ENCODE measurements around the gene PLCH2.

The PLCH2 gene

DNA sequence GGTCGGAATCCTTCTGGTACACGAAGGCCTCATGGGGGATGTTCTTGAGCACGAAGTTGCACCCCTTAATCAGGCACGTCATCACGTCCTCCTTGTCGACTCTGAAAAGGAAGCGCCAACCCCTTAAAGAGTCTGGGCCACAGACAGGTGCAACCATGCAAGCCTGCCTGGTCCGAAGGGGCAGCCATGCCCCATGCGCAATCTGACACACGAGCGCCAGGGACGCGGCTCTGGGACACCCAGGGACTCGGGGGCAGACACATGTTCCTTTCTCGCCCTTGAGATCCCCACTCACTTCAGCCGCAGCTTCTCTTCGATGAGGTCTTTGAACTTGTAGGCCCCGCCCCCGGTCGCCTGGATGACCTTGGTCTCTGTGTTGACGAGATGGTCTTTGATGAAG is 44.7 kb downstream of the PLCH2 start:
- TF ChIP-seq GATA3 (IDR thresholded peaks at IDR 0.05; ENCODE audit: low read depth, low read length), result no peak
- TF ChIP-seq GATA2 (IDR thresholded peaks at IDR 0.05; ENCODE audit: low read depth, low read length), result no peak

- TF ChIP-seq GATA2 (IDR thresholded peaks at IDR 0.05; ENCODE audit: low read depth, low read length), result no peak
- no peak for TF ChIP-seq GATA3 (IDR thresholded peaks at IDR 0.05; ENCODE audit: low read depth, low read length)
Measured at GRCh38 chr1:2522230-2522629, 46.1 kb downstream of the PLCH2 start.

- TF ChIP-seq GATA2 (IDR thresholded peaks at IDR 0.05; ENCODE audit: low read depth, low read length) (no peak), GATA3 (IDR thresholded peaks at IDR 0.05; ENCODE audit: low read depth, low read length) (no peak)
Measured at GRCh38 chr1:2523191-2523890, 47.3 kb downstream of the PLCH2 start.

GRCh38 chr1:2523891-2524609 is 48.0 kb downstream of the PLCH2 start:
- TF ChIP-seq GATA3 (IDR thresholded peaks at IDR 0.05; ENCODE audit: low read depth, low read length), result no peak
- no peak for TF ChIP-seq GATA2 (IDR thresholded peaks at IDR 0.05; ENCODE audit: low read depth, low read length)

DNA sequence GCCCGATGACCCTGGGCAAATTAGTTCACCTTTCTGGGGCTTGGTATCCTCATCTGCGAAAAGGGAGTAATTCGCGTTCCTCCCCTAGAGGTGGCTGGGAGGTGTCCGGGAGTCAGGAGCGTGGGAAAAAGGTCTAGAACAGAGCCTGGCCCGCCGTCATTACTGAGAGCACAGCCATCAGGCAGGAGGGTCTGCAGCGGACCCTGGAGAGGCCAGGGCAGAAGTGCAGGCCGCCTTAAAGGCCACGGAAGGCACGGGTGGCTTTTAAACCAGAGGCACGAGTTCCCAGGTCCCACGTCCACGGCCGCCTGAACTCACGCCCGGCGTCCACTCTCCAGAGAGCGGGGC is 49.5 kb downstream of the PLCH2 start:
- TF ChIP-seq GATA3 (IDR thresholded peaks at IDR 0.05; ENCODE audit: low read depth, low read length), result no peak
- TF ChIP-seq GATA2 (IDR thresholded peaks at IDR 0.05; ENCODE audit: low read depth, low read length), result no peak

DNA sequence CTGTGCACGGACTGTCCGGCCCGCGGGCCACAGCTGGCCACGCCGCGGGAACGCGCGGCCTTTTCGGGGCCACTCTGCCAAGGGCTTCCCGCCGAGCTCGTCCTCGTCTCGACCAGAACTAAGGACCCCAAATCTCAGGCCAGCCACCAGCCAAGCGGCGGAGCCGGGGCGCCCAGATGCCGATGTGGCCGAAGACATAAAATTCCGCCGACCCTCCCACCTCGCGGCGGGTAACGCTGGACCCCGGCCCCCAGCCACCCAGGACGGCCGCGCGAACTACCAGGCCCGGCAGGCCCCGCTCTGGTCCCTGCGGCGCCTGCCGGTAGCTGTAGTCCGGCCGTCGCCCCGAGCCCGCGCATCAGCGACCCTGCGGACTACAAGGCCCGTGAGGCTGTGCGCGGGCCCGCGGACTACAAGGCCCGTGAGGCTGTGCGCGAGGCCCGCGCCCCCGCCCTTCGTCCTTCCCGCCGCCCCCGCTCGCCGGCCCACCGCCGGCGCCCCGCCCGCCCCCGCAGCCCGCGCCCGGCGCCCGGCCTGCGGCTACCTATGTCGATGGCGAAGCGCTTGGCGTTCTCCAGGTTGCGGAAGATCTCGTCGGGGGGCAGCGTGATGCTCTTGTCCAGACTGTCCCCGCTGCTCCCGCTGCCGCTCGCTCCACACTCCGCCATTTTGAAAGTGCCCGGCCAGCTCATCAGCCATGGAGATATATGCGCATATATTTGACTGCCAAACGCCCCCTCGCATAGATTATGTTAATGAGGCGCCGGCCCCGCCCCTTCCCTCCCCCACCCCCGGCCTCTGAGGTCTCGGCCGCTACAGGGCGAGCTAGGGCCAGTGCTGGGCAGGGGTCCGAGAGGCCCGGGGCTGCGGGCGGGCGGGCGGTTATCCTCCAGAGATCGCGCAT is 50.1 kb downstream of the PLCH2 start, which contains the start of gene PANK4:
PANK4 (minus strand) TSS at position 677 of the 904 bp plus-strand sequence; CDS start at position 668, 9 bp downstream.
- TF ChIP-seq GATA2 (IDR thresholded peaks at IDR 0.05; ENCODE audit: low read depth, low read length) (no peak), GATA3 (IDR thresholded peaks at IDR 0.05; ENCODE audit: low read depth, low read length) (no peak)

DNA sequence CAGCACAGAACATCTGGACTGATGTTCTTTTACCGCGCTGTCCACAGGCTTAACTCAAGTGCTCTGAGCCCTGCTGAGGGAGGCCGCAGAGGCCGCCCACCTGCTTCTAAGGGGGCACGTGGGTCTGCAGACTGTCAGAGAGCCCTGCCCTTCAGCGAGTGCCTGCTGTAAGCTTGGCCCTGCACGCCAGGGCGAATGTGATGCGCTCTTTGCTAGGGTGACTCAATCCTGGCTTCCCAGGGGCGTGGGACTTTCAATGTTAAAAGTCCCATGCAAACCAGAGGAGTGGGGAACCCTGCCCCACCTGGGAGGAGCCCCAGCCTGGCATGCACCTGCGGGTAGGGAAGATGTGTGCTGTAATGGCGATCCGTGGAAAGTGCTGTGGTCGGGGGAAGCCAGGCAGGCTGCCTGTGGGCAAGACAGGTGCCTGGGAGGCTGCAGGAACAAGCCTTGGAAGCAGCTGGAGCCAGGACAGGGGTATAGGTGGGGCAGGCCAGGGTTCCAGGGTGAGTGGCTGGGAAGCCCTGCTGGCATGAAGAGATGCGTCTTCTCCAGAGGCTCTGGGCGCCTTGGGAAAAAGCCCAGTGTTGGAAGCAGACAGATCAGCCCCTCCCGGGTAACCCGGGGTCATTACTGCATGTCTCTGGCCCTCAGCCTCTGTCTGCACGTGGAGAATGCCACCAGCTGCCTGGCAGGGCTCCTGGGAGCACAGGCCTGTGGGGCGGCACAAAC is 50.9 kb downstream of the PLCH2 start:
- TF ChIP-seq GATA3 (IDR thresholded peaks at IDR 0.05; ENCODE audit: low read depth, low read length) (no peak), GATA2 (IDR thresholded peaks at IDR 0.05; ENCODE audit: low read depth, low read length) (no peak)

DNA sequence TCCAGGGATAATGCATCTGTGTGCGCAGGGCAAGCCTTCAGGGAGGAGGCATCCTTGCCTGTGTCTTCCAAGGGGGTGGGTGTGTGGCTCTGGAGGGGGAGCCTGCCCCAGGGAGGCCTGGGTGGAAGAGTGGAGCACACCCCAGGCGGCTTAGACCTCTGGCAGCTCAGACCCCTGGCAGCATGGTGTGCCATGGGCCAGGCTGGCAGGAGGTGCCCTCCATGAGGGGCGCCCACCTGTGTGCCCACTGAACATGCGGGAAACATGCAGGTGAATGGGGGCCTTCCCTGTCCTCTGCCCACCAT is 51.4 kb downstream of the PLCH2 start:
- TF ChIP-seq GATA2 (IDR thresholded peaks at IDR 0.05; ENCODE audit: low read depth, low read length) (no peak), GATA3 (IDR thresholded peaks at IDR 0.05; ENCODE audit: low read depth, low read length) (no peak)

DNA sequence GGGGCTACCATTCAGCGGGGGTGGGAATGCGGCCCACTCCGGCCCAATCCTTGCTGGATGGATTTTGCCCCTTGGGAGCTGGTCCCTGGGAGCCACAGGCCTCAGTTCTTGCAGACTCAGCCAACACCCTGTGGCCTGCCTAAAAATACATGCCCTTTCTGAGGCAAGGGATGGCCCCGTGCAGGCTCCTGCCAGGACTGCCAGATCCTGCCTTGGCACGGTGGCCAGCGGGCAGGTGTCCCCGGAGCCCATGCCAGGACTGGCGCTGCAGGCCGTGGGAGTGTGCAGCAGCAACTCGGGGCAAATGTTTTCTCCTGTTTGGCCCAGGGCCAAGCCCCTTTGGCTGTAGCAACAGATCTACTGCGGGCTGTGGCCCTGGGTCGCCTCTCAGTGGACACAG is 51.9 kb downstream of the PLCH2 start:
- TF ChIP-seq GATA2 (IDR thresholded peaks at IDR 0.05; ENCODE audit: low read depth, low read length) (no peak), GATA3 (IDR thresholded peaks at IDR 0.05; ENCODE audit: low read depth, low read length) (no peak)

DNA sequence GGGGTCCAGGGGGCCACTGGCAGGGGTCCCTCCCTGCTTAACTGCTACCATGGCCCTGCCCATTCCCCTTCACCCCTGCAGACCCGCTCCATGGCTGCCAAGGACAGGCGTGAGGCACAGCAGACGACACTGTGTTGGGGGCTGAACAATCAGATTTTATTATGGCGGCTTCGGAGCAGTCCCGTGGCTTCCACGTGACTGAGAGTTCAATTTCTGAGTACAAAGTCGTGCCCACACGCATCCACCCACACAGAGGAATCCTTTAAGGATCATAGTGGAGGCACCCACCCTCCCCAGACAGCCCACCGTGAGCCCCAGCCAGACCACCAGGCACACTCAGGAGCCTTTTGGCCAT is 52.5 kb downstream of the PLCH2 start:
- TF ChIP-seq GATA3 (IDR thresholded peaks at IDR 0.05; ENCODE audit: low read depth, low read length), result no peak
- no peak for TF ChIP-seq GATA2 (IDR thresholded peaks at IDR 0.05; ENCODE audit: low read depth, low read length)

GRCh38 chr1:2528966-2529783 is 53.1 kb downstream of the PLCH2 start:
- TF ChIP-seq GATA3 (IDR thresholded peaks at IDR 0.05; ENCODE audit: low read depth, low read length), result no peak
- no peak for TF ChIP-seq GATA2 (IDR thresholded peaks at IDR 0.05; ENCODE audit: low read depth, low read length)

DNA sequence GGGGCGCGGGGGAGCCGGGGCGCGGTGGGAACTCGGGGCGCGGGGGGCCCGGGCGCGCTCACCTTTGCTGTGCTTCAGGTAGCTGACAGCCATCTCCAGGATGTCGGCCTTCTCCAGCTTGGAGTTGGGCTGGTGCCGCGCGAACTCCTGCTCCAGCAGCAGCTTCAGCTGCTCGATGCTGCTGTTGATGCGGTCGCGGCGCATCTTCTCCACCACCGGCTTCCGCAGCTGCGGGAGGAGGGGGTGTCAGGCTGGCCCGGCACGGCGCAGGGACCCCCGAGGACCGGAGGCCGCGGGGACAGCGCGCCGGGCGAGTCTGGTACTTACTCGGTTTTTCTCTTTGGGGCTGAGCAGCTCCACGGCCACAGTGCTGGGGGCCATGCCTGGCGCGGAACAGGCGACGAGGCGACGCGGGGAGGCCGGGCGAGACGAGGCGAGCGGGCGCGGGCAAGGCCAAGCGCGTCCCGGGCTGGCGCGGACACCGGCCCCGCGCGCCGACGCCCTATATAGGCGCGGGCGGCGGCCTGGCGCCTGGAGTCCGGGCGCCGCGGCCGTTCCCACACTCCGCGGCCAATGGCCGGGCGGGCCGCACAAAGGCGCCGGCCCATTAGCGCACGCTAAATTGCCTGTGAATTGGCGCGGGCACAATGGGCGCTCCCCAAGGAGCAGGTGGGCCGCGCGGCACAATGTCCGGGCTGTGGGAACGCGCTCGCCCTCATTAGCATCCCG is 53.9 kb downstream of the PLCH2 start, which contains the start of gene HES5:
HES5 (minus strand) TSS at position 480 of the 729 bp plus-strand sequence; CDS start at position 381, 99 bp downstream.
- TF ChIP-seq GATA3 (IDR thresholded peaks at IDR 0.05; ENCODE audit: low read depth, low read length), result no peak
- no peak for TF ChIP-seq GATA2 (IDR thresholded peaks at IDR 0.05; ENCODE audit: low read depth, low read length)

Data from SH-SY5Y (cell line).